ENCODE data around the gene GHR.

Gene GHR

GRCh38 chr5:42547894-42548293 is 124.7 kb downstream of the GHR start:
- H3K4me3 ChIP-seq (ENCODE audit: low read depth, low read length), result no peak overlapping the region
- TF ChIP-seq CTCF (IDR thresholded peaks at IDR 0.05; ENCODE audit: low read depth, low read length), result no peak

GRCh38 chr5:42552597-42552996 is 129.4 kb downstream of the GHR start:
- DNase-seq, result no peak
- no peak for TF ChIP-seq CTCF (IDR thresholded peaks at IDR 0.05; ENCODE audit: low read depth, low read length)
- H3K27me3 ChIP-seq (ENCODE audit: insufficient read depth, low read depth, severe bottlenecking), result peaks cover 47% of the 10 kb centered on the region
- no peaks in the 10 kb centered on the region for H3K36me3 ChIP-seq
- no peak overlapping the region for H3K27ac ChIP-seq
- no peak overlapping the region for H3K4me3 ChIP-seq (ENCODE audit: low read depth, low read length)
- H3K9me3 ChIP-seq (ENCODE audit: severe bottlenecking), result no peaks in the 10 kb centered on the region

More at GRCh38 chr5:42547894-42548293, 124.7 kb downstream of the GHR start:
- DNase-seq, result no peak
- Histone ChIP-seq H3K9me3 (ENCODE audit: severe bottlenecking) (no peaks in the 10 kb centered on the region), H3K36me3 (no peaks in the 10 kb centered on the region), H3K27ac (no peak overlapping the region), H3K27me3 (ENCODE audit: insufficient read depth, low read depth, severe bottlenecking) (peaks cover 28% of the 10 kb centered on the region)

GRCh38 chr5:42553461-42553860 is 130.2 kb downstream of the GHR start:
- Histone ChIP-seq H3K27me3 (ENCODE audit: insufficient read depth, low read depth, severe bottlenecking) (peaks cover 47% of the 10 kb centered on the region), H3K36me3 (no peaks in the 10 kb centered on the region), H3K27ac (no peak overlapping the region), H3K9me3 (ENCODE audit: severe bottlenecking) (no peaks in the 10 kb centered on the region), H3K4me3 (ENCODE audit: low read depth, low read length) (no peak overlapping the region)
- no peak for TF ChIP-seq CTCF (IDR thresholded peaks at IDR 0.05; ENCODE audit: low read depth, low read length)
- no peak for DNase-seq

- no peak for TF ChIP-seq CTCF (IDR thresholded peaks at IDR 0.05; ENCODE audit: low read depth, low read length)
- H3K36me3 ChIP-seq, result no peaks in the 10 kb centered on the region
- H3K9me3 ChIP-seq (ENCODE audit: severe bottlenecking), result no peaks in the 10 kb centered on the region
- peaks cover 46% of the 10 kb centered on the region for H3K27me3 ChIP-seq (ENCODE audit: insufficient read depth, low read depth, severe bottlenecking)
- H3K27ac ChIP-seq, result no peak overlapping the region
- H3K4me3 ChIP-seq (ENCODE audit: low read depth, low read length), result no peak overlapping the region
- no peak for DNase-seq
These were observed 131.8 kb downstream of the GHR start for GRCh38 chr5:42555010-42555409.

GRCh38 chr5:42555797-42556196 is 132.6 kb downstream of the GHR start:
- no peak for TF ChIP-seq CTCF (IDR thresholded peaks at IDR 0.05; ENCODE audit: low read depth, low read length)

GRCh38 chr5:42557689-42558088 is 134.4 kb downstream of the GHR start:
- no peak overlapping the region for H3K4me3 ChIP-seq (ENCODE audit: low read depth, low read length)
- no peak overlapping the region for H3K27ac ChIP-seq
- TF ChIP-seq CTCF (IDR thresholded peaks at IDR 0.05; ENCODE audit: low read depth, low read length), result no peak
- H3K27me3 ChIP-seq (ENCODE audit: insufficient read depth, low read depth, severe bottlenecking), result peaks cover 51% of the 10 kb centered on the region
- H3K36me3 ChIP-seq, result no peaks in the 10 kb centered on the region
- no peaks in the 10 kb centered on the region for H3K9me3 ChIP-seq (ENCODE audit: severe bottlenecking)
- DNase-seq, result no peak

More at GRCh38 chr5:42555797-42556196, 132.6 kb downstream of the GHR start:
- Histone ChIP-seq H3K36me3 (no peaks in the 10 kb centered on the region), H3K4me3 (ENCODE audit: low read depth, low read length) (no peak overlapping the region), H3K27ac (no peak overlapping the region), H3K9me3 (ENCODE audit: severe bottlenecking) (no peaks in the 10 kb centered on the region), H3K27me3 (ENCODE audit: insufficient read depth, low read depth, severe bottlenecking) (peaks cover 45% of the 10 kb centered on the region)
- DNase-seq, result no peak
